Endothelial cell of hepatic sinusoid (primary cell): ENCODE data around the gene TEX55.
"Not testable (repeated sequence)": the region's sequence is repeated elsewhere in the genome, so short reads cannot be mapped to it uniquely, and the experiment has no call there.

Source experiments
- in situ Hi-C: cut with HindIII; loops from 2 replicates; pipeline ENCODE4 v1.10.0; 2017; ENCODE audit warnings: low sequenced_read_pairs

The TEX55 gene

GRCh38 chr3:119145500-119146167 is at the start of gene TEX55:
Gene TEX55, plus strand, starts transcription at chr3:119146165. Its CDS starts 25 bp downstream, at chr3:119146190.
- in situ Hi-C loops: no loop called here

- in situ Hi-C loops: no loop called here
Observed at GRCh38 chr3:119098003-119098402, 48.0 kb upstream of the TEX55 start.

GRCh38 chr3:119098619-119099222 is 47.2 kb upstream of the TEX55 start:
- in situ Hi-C loops: no loop called here

GRCh38 chr3:119099785-119100184 is 46.2 kb upstream of the TEX55 start:
- in situ Hi-C loops: no loop called here

- in situ Hi-C loops: no loop called here
Observed at GRCh38 chr3:119104031-119104430, 41.9 kb upstream of the TEX55 start.

GRCh38 chr3:119118330-119118729 is 27.6 kb upstream of the TEX55 start:
- in situ Hi-C loops: not testable (repeated sequence)

- in situ Hi-C loops: no loop called here
Observed at GRCh38 chr3:119120480-119120879, 25.5 kb upstream of the TEX55 start.

GRCh38 chr3:119122350-119122749 is 23.6 kb upstream of the TEX55 start:
- in situ Hi-C loops: no loop called here

GRCh38 chr3:119125342-119125741 is 20.6 kb upstream of the TEX55 start:
- in situ Hi-C loops: no loop called here

GRCh38 chr3:119125742-119126504 is 20.0 kb upstream of the TEX55 start:
- in situ Hi-C loops: no loop called here

GRCh38 chr3:119130291-119130690 is 15.7 kb upstream of the TEX55 start:
- in situ Hi-C loops: not testable (repeated sequence)

- in situ Hi-C loops: not testable (repeated sequence)
Observed at GRCh38 chr3:119132291-119132690, 13.7 kb upstream of the TEX55 start.

GRCh38 chr3:119139360-119139759 is 6.6 kb upstream of the TEX55 start:
- in situ Hi-C loops: not testable (repeated sequence)

GRCh38 chr3:119140466-119140865 is 5.5 kb upstream of the TEX55 start:
- in situ Hi-C loops: no loop called here

- in situ Hi-C loops: no loop called here
Observed at GRCh38 chr3:119145128-119145499, 851 bp upstream of the TEX55 start.

GRCh38 chr3:119146578-119147375 is 812 bp downstream of the TEX55 start:
- in situ Hi-C loops: no loop called here

- in situ Hi-C loops: no loop called here
Observed at GRCh38 chr3:119147494-119147893, 1.5 kb downstream of the TEX55 start.

- in situ Hi-C loops: no loop called here
Observed at GRCh38 chr3:119148493-119149180, 2.7 kb downstream of the TEX55 start.

GRCh38 chr3:119149484-119149883 is 3.5 kb downstream of the TEX55 start:
- in situ Hi-C loops: no loop called here

GRCh38 chr3:119156868-119157267 is 10.9 kb downstream of the TEX55 start:
- in situ Hi-C loops: no loop called here

- in situ Hi-C loops: no loop called here
Observed at GRCh38 chr3:119157971-119158370, 12.0 kb downstream of the TEX55 start.
